DMS153 treated with DMSO at 0.1 percent for 48 hours (cell line): ENCODE results near the gene MPP2.

ENCODE experiments used
- DNase-seq: peaks from one replicate; lab custom pipeline; 2025; ENCODE audit not compliant: unreplicated experiment; lab: John Stamatoyannopoulos, UW

MPP2 gene

GRCh38 chr17:43852571-43852970 is 54.8 kb downstream of the MPP2 start:
- DNase-seq = no peak

GRCh38 chr17:43849116-43849515 is 58.2 kb downstream of the MPP2 start:
- no peak for DNase-seq

- DNase-seq = no peak
These were observed 58.7 kb downstream of the MPP2 start for GRCh38 chr17:43848601-43849000.

- DNase-seq = no peak
These were observed 60.4 kb downstream of the MPP2 start, which contains the start of gene CD300LG for GRCh38 chr17:43846963-43847371. TSS of gene CD300LG (plus strand) at chr17:43847176. CDS start at chr17:43847217, 41 bp downstream.

- DNase-seq = peak; percentile 35
These were observed 61.1 kb downstream of the MPP2 start for GRCh38 chr17:43846221-43846712.

- no peak for DNase-seq
These were observed 61.6 kb downstream of the MPP2 start for GRCh38 chr17:43845766-43846165.

- no peak for DNase-seq
These were observed 63.1 kb downstream of the MPP2 start for GRCh38 chr17:43844241-43844640.

- DNase-seq = no peak
These were observed 64.4 kb downstream of the MPP2 start for GRCh38 chr17:43842975-43843325.

GRCh38 chr17:43842091-43842974 is 65.0 kb downstream of the MPP2 start:
- DNase-seq = peak; percentile 18

GRCh38 chr17:43841282-43841681 is 66.1 kb downstream of the MPP2 start:
- no peak for DNase-seq

- DNase-seq = no peak
These were observed 66.5 kb downstream of the MPP2 start for GRCh38 chr17:43840814-43841213.

- peak; percentile 97 for DNase-seq
These were observed 67.6 kb downstream of the MPP2 start for GRCh38 chr17:43839670-43840108.

GRCh38 chr17:43834106-43834505 is 73.2 kb downstream of the MPP2 start:
- DNase-seq = no peak

GRCh38 chr17:43832976-43833829 is 74.1 kb downstream of the MPP2 start, which contains the start of gene MPP3:
TSS of gene MPP3 (minus strand) at chr17:43833146. CDS start at chr17:43831906, 1,240 bp downstream.
- DNase-seq = peak; percentile 28

- no peak for DNase-seq
These were observed 75.0 kb downstream of the MPP2 start for GRCh38 chr17:43832168-43832975.

GRCh38 chr17:43831633-43832032 is 75.7 kb downstream of the MPP2 start:
- no peak for DNase-seq

- DNase-seq = no peak
These were observed 76.7 kb downstream of the MPP2 start for GRCh38 chr17:43830510-43831140.

- no peak for DNase-seq
These were observed 77.6 kb downstream of the MPP2 start for GRCh38 chr17:43829738-43830137.

- no peak for DNase-seq
These were observed 79.7 kb downstream of the MPP2 start for GRCh38 chr17:43827596-43827995.

GRCh38 chr17:43826206-43826605 is 81.1 kb downstream of the MPP2 start:
- DNase-seq = no peak
